Sigmoid colon (tissue), 7 donors: ENCODE measurements around the gene FBXL17. TPM values are rescaled to one million over a fixed set of nuclear protein-coding genes. Genes with fewer than 3 reads are reported as not detected.

Source experiments
- DNase-seq: peaks from one replicate; pipeline ENCODE4 v3.0.0-alpha.2; 2019
- H3K27ac ChIP-seq, 4 donors: fragments of 200-600 bp; sonication (generic); one replicate each; pipeline ENCODE4 v1.5.1; 2016 to 2019; ENCODE audit warnings: mild to moderate bottlenecking in 1 of 4
- H3K27me3 ChIP-seq, 3 donors: fragments of 200-600 bp; sonication (generic); one replicate each; pipeline ENCODE4 v1.5.1; 2019; ENCODE audit warnings: mild to moderate bottlenecking in 1 of 3
- H3K36me3 ChIP-seq, 4 donors: fragments of 200-600 bp; sonication (generic); one replicate each; pipeline ENCODE4 v1.5.1; 2016 to 2019
- H3K4me1 ChIP-seq, 4 donors: fragments of 200-600 bp; sonication (generic); one replicate each; pipeline ENCODE4 v1.5.1; 2017 to 2019
- H3K4me3 ChIP-seq, 4 donors: fragments of 200-600 bp; sonication (generic); one replicate each; pipeline ENCODE4 v1.5.1; 2017 to 2019; ENCODE audit warnings: mild to moderate bottlenecking in 2 of 4, moderate library complexity in 1 of 4
- H3K9me3 ChIP-seq, 4 donors: fragments of 200-600 bp in 3 of 4; sonication (generic) in 3 of 4; one replicate each; pipeline versions ENCODE4 v1.5.1 to v1.6.1; 2013 to 2019
- EP300 ChIP-seq, 4 donors: sonication (generic); formaldehyde crosslinking; IDR thresholded peaks; one replicate each; pipeline ENCODE4 v1.6.1; 2017; ENCODE audit warnings: antibody characterized with exemption in 4 of 4
- POLR2A ChIP-seq, 2 donors: fragments of 450-650 bp; IDR thresholded peaks; one replicate each; pipeline ENCODE4 v1.6.1; 2016; ENCODE audit warnings: antibody characterized with exemption in 2 of 2, mild to moderate bottlenecking in 2 of 2, moderate library complexity in 2 of 2
- POLR2AphosphoS5 ChIP-seq, 4 donors: sonication (generic); formaldehyde crosslinking; IDR thresholded peaks; one replicate each; pipeline ENCODE4 v1.6.1; 2017; ENCODE audit warnings: antibody characterized with exemption in 4 of 4
- WGBS, 2 donors: extraction: QIAGEN DNeasy Blood & Tissue Kit; methylation state at CpG; one replicate each; pipeline ENCODE4 v1.1.7; 2013; 5-methylcytosine and 5-hydroxymethylcytosine counted together
- intact Hi-C: fragments of 100-400 bp; cut with DNase I; formaldehyde crosslinking; loops from one replicate; pipeline ENCODE4 v1.15.1; 2023
- polyA plus RNA-seq, 3 donors: library from polyadenylated mRNA; stranded (reverse); fragments of 200-250 nt; gene quantifications; one replicate each; pipeline ENCODE4 v1.2.3, GENCODE V29; 2013
- total RNA-seq, 4 donors: library from RNA; depleted of rRNA; stranded (reverse); fragments of >200 nt; gene quantifications; one replicate each; pipeline ENCODE4 v1.1.0, GENCODE V29; 2016
- TF ChIP-seq, protein P1 (sequence below), 4 experiments: fragments of 450-650 bp in 3 of 4; fragments of 200-600 bp in 1 of 4; IDR thresholded peaks; one replicate each; pipeline ENCODE4 v1.5.1; 2016 to 2019; ENCODE audit warnings: antibody characterized with exemption in 4 of 4, mild to moderate bottlenecking in 3 of 4, moderate library complexity in 2 of 4
- donor health status: healthy with polysubstance abuse.
- donor health status: Bipolar disorder and iron deficiency.
- donor health status: healthy.

Gene FBXL17
- total and polyA plus RNA-seq, 7 donors, result 8.2 to 22.5 (median 16.6) TPM

DNA sequence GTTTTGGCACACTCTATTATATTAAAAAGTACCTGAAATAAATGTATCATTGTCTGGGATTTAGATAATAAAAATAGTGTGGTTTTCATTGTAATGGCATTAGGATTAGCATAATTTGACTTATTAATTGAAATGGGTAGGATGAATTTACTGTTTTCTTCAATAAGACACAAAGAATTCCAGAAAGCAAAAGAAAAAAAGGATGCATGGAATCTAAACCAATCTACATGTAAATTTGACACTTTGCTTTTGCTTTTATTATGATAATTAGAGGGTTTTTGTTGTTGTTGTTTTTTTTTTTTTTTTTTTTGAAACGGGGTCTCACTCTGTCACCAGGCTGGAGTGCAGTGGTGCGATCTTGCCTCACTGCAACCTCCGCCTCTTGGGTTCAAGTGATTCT, 406.3 kb downstream of the FBXL17 start:
- Histone ChIP-seq H3K9me3 (no peaks in the 10 kb centered on the region), H3K36me3 (no peaks in the 10 kb centered on the region), H3K27me3 (no peaks in the 10 kb centered on the region), H3K4me3 (no peak overlapping the region), H3K4me1 (no peaks in the 10 kb centered on the region), H3K27ac (no peak overlapping the region)
- TF ChIP-seq, protein P1, sequence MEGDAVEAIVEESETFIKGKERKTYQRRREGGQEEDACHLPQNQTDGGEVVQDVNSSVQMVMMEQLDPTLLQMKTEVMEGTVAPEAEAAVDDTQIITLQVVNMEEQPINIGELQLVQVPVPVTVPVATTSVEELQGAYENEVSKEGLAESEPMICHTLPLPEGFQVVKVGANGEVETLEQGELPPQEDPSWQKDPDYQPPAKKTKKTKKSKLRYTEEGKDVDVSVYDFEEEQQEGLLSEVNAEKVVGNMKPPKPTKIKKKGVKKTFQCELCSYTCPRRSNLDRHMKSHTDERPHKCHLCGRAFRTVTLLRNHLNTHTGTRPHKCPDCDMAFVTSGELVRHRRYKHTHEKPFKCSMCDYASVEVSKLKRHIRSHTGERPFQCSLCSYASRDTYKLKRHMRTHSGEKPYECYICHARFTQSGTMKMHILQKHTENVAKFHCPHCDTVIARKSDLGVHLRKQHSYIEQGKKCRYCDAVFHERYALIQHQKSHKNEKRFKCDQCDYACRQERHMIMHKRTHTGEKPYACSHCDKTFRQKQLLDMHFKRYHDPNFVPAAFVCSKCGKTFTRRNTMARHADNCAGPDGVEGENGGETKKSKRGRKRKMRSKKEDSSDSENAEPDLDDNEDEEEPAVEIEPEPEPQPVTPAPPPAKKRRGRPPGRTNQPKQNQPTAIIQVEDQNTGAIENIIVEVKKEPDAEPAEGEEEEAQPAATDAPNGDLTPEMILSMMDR (IDR thresholded peaks at IDR 0.05), result no peak
- TF ChIP-seq POLR2A (IDR thresholded peaks at IDR 0.05), result no peak
- TF ChIP-seq EP300 (IDR thresholded peaks at IDR 0.05), result no peak
- TF ChIP-seq POLR2AphosphoS5 (IDR thresholded peaks at IDR 0.05), result no peak
- intact Hi-C loops, result no loop called here
- 90 to 96% methylated on average over 3 of the region's 3 CpGs for WGBS, 2 donors
- DNase-seq, result no peak

DNA sequence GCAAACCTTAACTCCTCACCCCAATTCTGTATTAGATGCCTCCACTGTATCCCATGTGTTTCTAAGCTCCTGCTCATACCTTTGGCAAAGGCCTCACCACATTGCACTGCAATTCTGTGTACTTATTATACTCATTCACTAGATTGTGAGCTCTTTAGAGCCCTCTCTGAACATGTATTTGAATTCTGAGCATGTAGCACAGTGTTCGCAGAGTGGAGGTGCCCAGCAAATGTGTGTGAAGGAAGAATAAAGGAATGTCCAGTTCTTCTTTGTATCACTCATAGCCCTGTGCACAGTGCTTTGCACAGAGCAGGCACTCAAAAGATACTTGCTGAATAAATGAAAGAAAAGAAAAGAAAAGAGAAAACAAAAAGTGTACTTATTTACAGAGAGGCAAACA, 410.1 kb downstream of the FBXL17 start:
- Histone ChIP-seq H3K36me3 (no peaks in the 10 kb centered on the region), H3K27me3 (no peaks in the 10 kb centered on the region), H3K27ac (no peak overlapping the region), H3K4me3 (no peak overlapping the region), H3K9me3 (no peaks in the 10 kb centered on the region), H3K4me1 (no peaks in the 10 kb centered on the region)
- intact Hi-C loops, result no loop called here
- DNase-seq, result no peak
- WGBS, 2 donors, result 94 to 95% methylated on average over 1 of the region's 1 CpG
- TF ChIP-seq POLR2AphosphoS5 (IDR thresholded peaks at IDR 0.05) (no peak), EP300 (IDR thresholded peaks at IDR 0.05) (no peak), POLR2A (IDR thresholded peaks at IDR 0.05) (no peak)
- TF ChIP-seq, protein P1 (IDR thresholded peaks at IDR 0.05), result no peak

DNA sequence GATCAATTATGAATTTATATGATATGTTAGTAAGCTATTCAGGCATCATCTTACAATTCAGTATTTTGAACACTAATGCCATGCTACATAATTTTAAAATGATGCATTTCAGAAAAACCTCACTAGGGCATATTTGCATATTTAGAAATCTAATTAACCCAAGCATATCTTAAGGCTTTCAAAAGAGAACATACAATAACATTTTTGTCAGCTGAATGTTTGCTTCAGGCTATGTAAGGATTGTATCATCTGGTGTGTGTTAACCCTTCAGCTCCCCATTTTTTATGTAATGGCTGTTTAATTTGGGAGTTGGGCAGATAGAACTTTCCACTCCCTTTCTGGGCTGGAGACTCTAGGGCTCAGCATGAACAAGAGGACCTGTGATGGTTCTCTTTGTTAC, 412.1 kb downstream of the FBXL17 start:
- Histone ChIP-seq H3K4me3 (no peak overlapping the region), H3K4me1 (no peaks in the 10 kb centered on the region), H3K36me3 (no peaks in the 10 kb centered on the region), H3K27ac (no peak overlapping the region), H3K9me3 (no peaks in the 10 kb centered on the region), H3K27me3 (no peaks in the 10 kb centered on the region)
- intact Hi-C loops, result no loop called here
- no peak for DNase-seq
- TF ChIP-seq, protein P1 (IDR thresholded peaks at IDR 0.05), result no peak
- no peak for TF ChIP-seq POLR2A (IDR thresholded peaks at IDR 0.05)
- TF ChIP-seq EP300 (IDR thresholded peaks at IDR 0.05), result no peak
- no peak for TF ChIP-seq POLR2AphosphoS5 (IDR thresholded peaks at IDR 0.05)

DNA sequence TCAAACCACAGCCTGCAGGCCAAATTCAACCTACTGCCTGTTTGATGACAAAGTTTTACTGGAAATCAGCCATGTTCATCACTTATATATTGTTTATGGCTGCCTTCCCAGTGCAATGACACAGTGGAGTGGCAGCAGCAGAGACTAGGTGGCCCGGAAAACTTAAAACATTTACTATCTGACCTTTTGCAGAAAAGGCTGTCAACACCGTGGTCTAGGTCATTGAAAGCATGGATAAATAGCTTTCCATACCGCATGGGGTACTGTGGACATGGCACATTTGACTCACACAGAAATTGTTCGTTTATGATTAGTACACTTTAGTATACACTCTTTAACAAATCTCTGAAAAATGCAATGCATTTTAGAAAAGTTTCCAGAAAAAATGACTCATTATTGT, 412.9 kb downstream of the FBXL17 start:
- Histone ChIP-seq H3K27me3 (no peaks in the 10 kb centered on the region), H3K4me1 (no peaks in the 10 kb centered on the region), H3K4me3 (no peak overlapping the region), H3K27ac (no peak overlapping the region), H3K9me3 (no peaks in the 10 kb centered on the region), H3K36me3 (no peaks in the 10 kb centered on the region)
- intact Hi-C loops, result no loop called here
- DNase-seq, result no peak
- 90% methylated on average over 4 of the region's 4 CpGs for WGBS, 2 donors
- TF ChIP-seq, protein P1 (IDR thresholded peaks at IDR 0.05), result no peak
- TF ChIP-seq POLR2A (IDR thresholded peaks at IDR 0.05), result no peak
- no peak for TF ChIP-seq EP300 (IDR thresholded peaks at IDR 0.05)
- TF ChIP-seq POLR2AphosphoS5 (IDR thresholded peaks at IDR 0.05), result no peak

DNA sequence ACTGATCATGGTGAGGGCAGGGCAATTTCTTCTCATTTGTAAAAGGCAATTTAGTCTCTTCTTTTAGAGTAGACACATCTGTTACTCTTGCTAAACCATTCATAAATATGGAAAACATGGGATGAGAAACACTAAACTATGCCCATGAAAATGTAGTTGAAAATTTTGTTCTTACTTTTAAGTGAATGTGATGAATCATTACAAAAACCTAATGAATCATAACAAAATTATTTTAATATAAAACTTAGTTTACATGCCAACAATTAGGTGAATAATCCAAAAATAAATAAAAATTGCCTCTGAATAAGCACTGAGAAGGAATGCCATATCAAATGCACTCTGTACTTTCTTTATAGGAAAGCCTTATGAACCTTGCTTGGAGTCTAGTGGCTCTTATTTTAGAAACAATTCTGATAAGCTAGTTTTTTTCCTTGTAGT, 413.5 kb downstream of the FBXL17 start:
- H3K27me3 ChIP-seq, result no peaks in the 10 kb centered on the region
- H3K9me3 ChIP-seq, result no peaks in the 10 kb centered on the region
- no peak for DNase-seq
- H3K36me3 ChIP-seq, result no peaks in the 10 kb centered on the region
- intact Hi-C loops, result no loop called here
- no peak overlapping the region for H3K27ac ChIP-seq
- H3K4me3 ChIP-seq, result no peak overlapping the region
- no peaks in the 10 kb centered on the region for H3K4me1 ChIP-seq
- TF ChIP-seq EP300 (IDR thresholded peaks at IDR 0.05) (no peak), POLR2A (IDR thresholded peaks at IDR 0.05) (no peak), POLR2AphosphoS5 (IDR thresholded peaks at IDR 0.05) (no peak)
- TF ChIP-seq, protein P1 (IDR thresholded peaks at IDR 0.05), result no peak
